ENCODE measurements around the gene ARSA. TPM values are rescaled to one million over a fixed set of nuclear protein-coding genes. Genes with fewer than 3 reads are reported as not detected.

ARSA gene
- polyA plus RNA-seq, 3 donors = 11.9 to 85.2 (median 12.1) TPM

- peaks cover 21% of the 10 kb centered on the region for H3K79me2 ChIP-seq (ENCODE audit: insufficient read depth, low read length)
- no peak for DNase-seq
- Mint-ChIP-seq H3K9me3 (no peaks in the 10 kb centered on the region), H3K27ac (no peak overlapping the region), H3K36me3 (peaks cover 36 to 53% of the 10 kb centered on the region in 2 donors), H3K4me1 (peaks cover 40% of the 10 kb centered on the region), H3K27me3 (ENCODE audit: low read depth in 3 of 3) (peaks cover 2 to 12% (median 8%) of the 10 kb centered on the region in 3 donors), H3K4me3 (no peak overlapping the region)
- no peak overlapping the region for H3K9ac ChIP-seq (ENCODE audit: insufficient read depth, low read length, poor library complexity, severe bottlenecking)
- peaks cover 28 to 45% of the 10 kb centered on the region in 2 donors for H3K4me1 ChIP-seq (ENCODE audit: control insufficient read depth in 1 of 2, insufficient read depth in 2 of 2, low read length in 2 of 2)
- no peak overlapping the region for H3K4me2 ChIP-seq (replicated peaks; ENCODE audit: extremely low read depth, low read length, poor library complexity, severe bottlenecking)
- H3K4me3 ChIP-seq (replicated peaks in 1 of 3; ENCODE audit: low read depth in 2 of 3, low read length in 3 of 3) = no peak overlapping the region
- H3K27me3 ChIP-seq (ENCODE audit: control insufficient read depth in 2 of 2, insufficient read depth in 2 of 2, low read length in 2 of 2) = no peaks in the 10 kb centered on the region
- peaks cover 0 to 44% of the 10 kb centered on the region in 2 donors for H3K36me3 ChIP-seq (replicated peaks in 1 of 2; ENCODE audit: control insufficient read depth in 1 of 2, insufficient read depth in 2 of 2, low read length in 2 of 2)
- H3K27ac ChIP-seq (ENCODE audit: low read depth in 1 of 2, low read length in 2 of 2) = no peak overlapping the region
- intact Hi-C loops (cut with micrococcal nuclease) = loop anchor here (5.0 kb wide), 5 partner anchors 32 to 72 kb away; partner anchors contain the start of genes SCO2 (in 2 of the 2), ARSA (in 1 of the 2), KLHDC7B (in 1 of the 2) and LMF2 (in 1 of the 2)
- TF ChIP-seq CTCF (IDR thresholded peaks at IDR 0.05) = no peak
- no peak overlapping the region for H2AFZ ChIP-seq (ENCODE audit: insufficient read depth, low read depth, low read length, poor library complexity, severe bottlenecking)
- peaks cover 37% of the 10 kb centered on the region for H4K20me1 ChIP-seq (ENCODE audit: insufficient read depth, low read length)
- no peaks in the 10 kb centered on the region for H3K9me3 ChIP-seq (replicated peaks in 1 of 2; ENCODE audit: control insufficient read depth in 1 of 2, insufficient read depth in 1 of 2, low read length in 2 of 2)
- WGBS (ENCODE audit: insufficient coverage) = no CpG with 5 or more reads among the region's 4 CpGs
Observed at GRCh38 chr22:50579752-50580151, 48.2 kb downstream of the ARSA start.

- Histone ChIP-seq H3K79me2 (ENCODE audit: insufficient read depth, low read length) (peaks cover 21% of the 10 kb centered on the region), H4K20me1 (ENCODE audit: insufficient read depth, low read length) (peaks cover 37% of the 10 kb centered on the region), H3K27ac (ENCODE audit: low read depth in 1 of 2, low read length in 2 of 2) (no peak overlapping the region), H3K9me3 (replicated peaks in 1 of 2; ENCODE audit: control insufficient read depth in 1 of 2, insufficient read depth in 1 of 2, low read length in 2 of 2) (no peaks in the 10 kb centered on the region), H3K9ac (ENCODE audit: insufficient read depth, low read length, poor library complexity, severe bottlenecking) (no peak overlapping the region), H3K4me1 (ENCODE audit: control insufficient read depth in 1 of 2, insufficient read depth in 2 of 2, low read length in 2 of 2) (peaks cover 28 to 43% of the 10 kb centered on the region in 2 donors), H3K4me2 (replicated peaks; ENCODE audit: extremely low read depth, low read length, poor library complexity, severe bottlenecking) (no peak overlapping the region), H3K27me3 (ENCODE audit: control insufficient read depth in 2 of 2, insufficient read depth in 2 of 2, low read length in 2 of 2) (no peaks in the 10 kb centered on the region), H2AFZ (ENCODE audit: insufficient read depth, low read depth, low read length, poor library complexity, severe bottlenecking) (no peak overlapping the region), H3K36me3 (replicated peaks in 1 of 2; ENCODE audit: control insufficient read depth in 1 of 2, insufficient read depth in 2 of 2, low read length in 2 of 2) (peaks cover 0 to 44% of the 10 kb centered on the region in 2 donors), H3K4me3 (replicated peaks in 1 of 3; ENCODE audit: low read depth in 2 of 3, low read length in 3 of 3) (no peak overlapping the region)
- H3K27ac Mint-ChIP-seq = no peak overlapping the region
- H3K36me3 Mint-ChIP-seq = peaks cover 38 to 55% of the 10 kb centered on the region in 2 donors
- H3K9me3 Mint-ChIP-seq = no peaks in the 10 kb centered on the region
- peak overlapping the region in 1 of 2 donors; percentile 60 for H3K4me3 Mint-ChIP-seq
- TF ChIP-seq CTCF (IDR thresholded peaks at IDR 0.05) = no peak
- peaks cover 39% of the 10 kb centered on the region for H3K4me1 Mint-ChIP-seq
- intact Hi-C loops (cut with micrococcal nuclease) = loop anchor here in 1 of 2 donors (5.0 kb wide), 1 partner anchor 67 kb away; no protein-coding TSS in a partner anchor
- DNase-seq = peak in 1 of 3 donors; percentile 2
- 81% methylated on average over 7 of the region's 8 CpGs for WGBS (ENCODE audit: insufficient coverage)
- peaks cover 2 to 8% (median 7%) of the 10 kb centered on the region in 3 donors for H3K27me3 Mint-ChIP-seq (ENCODE audit: low read depth in 3 of 3)
Observed at GRCh38 chr22:50578776-50579310, 49.1 kb downstream of the ARSA start.

Data from CD14-positive monocyte (primary cell).